Stimulated activated naive CD4-positive, alpha-beta T cell treated with Interleukin-2 at 50 U/mL for 16 hours (primary cell): ENCODE data around the gene CMC1.

Experiments
- DNase-seq: peaks from one replicate; lab custom pipeline; 2025; lab: John Stamatoyannopoulos, UW

The CMC1 gene

GRCh38 chr3:28300345-28300962 is 59.0 kb downstream of the CMC1 start:
- DNase-seq = no peak

- no peak for DNase-seq
Measured at GRCh38 chr3:28301688-28302087, 60.3 kb downstream of the CMC1 start.

GRCh38 chr3:28308196-28308595 is 66.8 kb downstream of the CMC1 start:
- no peak for DNase-seq

- no peak for DNase-seq
Measured at GRCh38 chr3:28315711-28316110, 74.3 kb downstream of the CMC1 start.

GRCh38 chr3:28316226-28316625 is 74.8 kb downstream of the CMC1 start:
- DNase-seq = no peak

DNA sequence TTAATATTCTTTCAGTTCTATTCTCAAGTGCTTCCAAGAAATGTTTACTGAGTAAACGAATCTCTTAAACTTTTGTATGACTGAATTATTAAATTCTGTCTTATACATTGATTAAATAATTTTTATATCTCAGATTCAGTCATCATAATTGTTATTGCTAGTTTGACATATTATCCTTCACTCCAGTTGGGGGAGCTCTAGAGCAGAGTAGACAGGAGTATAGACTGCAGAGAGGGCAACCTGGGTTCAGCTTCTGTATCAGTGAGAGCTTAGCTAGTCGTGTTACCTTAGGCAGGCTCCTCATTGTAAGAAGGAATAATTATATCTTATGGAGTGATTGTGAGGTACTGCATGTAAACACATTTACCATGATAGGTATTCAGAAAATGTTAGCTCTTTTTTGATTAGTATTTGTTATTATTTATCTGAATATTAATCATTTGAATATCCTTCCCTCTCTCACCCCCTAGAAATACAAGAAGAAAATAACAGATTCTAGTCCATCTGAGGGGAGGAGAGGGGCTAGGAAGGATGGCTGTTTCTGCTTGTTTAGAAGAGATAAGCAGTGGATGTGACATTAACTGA is 76.1 kb downstream of the CMC1 start:
- DNase-seq = no peak

DNA sequence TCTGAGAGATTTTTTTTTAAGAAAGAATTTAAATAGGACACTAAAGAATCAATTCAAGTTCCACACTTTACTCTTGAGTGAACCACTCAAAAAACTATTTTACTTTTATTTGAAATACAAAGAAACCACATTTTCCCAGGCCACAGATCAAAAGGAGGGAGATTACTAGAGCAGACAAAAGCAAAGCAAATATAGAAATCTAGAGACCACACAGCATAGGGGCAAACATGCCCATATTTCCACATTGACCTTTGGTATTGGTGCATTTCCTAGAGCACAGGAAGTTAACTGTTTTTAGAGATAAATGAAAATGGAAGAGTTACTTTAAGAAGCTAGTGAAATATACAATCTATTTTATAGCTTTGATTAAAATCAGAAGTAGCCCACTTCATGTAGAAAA is 79.6 kb downstream of the CMC1 start:
- no peak for DNase-seq

GRCh38 chr3:28322464-28322863 is 81.0 kb downstream of the CMC1 start:
- DNase-seq = no peak

DNA sequence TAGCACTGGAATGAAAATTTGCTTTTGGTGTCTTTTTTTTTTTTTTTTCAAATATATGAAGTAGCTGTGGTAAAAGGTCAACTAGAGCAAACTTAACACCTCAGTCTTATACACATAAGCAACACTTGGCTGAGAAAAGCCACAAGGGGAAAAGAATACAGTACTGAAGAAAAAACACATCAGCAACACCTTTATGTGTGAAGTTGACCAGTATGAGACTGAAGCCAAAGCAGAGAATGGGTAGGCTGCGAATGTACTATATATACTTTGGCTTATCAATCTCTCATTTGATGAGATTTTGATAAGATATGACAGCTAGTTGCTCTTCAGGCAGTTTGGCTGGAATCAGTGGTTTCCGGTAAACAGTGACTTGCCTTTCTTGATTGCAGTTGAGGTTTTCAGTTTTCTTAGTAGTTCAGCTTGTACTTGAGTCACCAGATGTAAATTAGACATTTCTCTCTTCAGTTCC is 85.1 kb downstream of the CMC1 start:
- peak; percentile 32 for DNase-seq

GRCh38 chr3:28328188-28329151 is 87.1 kb downstream of the CMC1 start:
- no peak for DNase-seq

DNA sequence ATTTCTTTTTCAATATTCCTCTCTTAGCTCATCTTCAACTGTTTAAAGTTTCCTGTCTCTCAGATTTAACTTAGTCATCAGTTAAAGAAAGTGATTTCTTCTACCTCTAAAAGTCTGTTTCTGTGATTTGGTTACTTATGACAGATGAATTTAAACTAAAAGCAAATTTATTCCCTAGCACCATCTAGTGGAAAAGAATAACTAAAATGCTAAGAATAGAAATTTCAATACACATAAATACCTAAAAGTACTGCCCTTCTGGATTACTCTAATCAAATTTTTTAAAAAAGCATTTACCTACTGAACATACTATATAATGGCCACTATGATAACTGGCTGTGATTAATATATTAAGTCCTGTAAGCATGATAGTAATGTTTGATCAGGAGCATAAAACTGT is 93.1 kb downstream of the CMC1 start:
- DNase-seq = no peak

DNA sequence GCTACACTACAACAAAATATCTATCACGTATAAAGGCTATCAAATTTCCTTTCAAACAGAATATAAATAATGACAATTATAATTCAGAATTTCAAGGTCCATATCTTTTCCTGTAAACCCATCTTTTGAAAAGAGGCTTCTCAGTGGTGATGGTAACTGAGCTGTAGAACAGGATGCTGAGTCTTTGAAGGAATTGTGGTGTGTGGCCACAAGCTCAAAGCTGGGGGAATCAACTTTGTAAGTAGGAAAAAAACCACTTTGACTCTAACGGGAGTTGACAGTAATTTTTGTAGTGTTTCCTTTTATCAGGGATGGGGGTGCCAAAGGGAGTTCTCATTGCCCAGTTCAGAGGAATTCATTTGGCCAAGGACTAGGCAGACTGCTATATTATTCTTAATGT is 93.8 kb downstream of the CMC1 start:
- DNase-seq = no peak

DNA sequence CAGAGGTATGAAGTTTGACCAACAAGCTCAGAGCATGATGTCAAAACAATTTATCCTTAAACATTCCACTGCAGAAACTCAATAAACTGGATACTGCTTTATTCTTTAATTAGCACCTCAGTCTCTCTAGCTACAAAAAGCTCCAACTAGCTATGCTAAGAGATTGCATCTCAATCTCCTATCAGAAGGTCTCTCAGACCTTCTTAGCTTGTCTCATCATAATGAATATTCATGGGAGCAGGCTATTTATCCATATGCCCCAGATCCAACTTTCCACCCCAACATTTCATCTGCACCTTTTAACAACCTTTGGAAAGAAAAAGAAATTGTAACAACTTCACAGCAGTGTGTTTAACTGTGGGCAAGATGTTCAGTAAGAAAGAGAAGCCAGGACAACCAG is 95.8 kb downstream of the CMC1 start:
- no peak for DNase-seq

- no peak for DNase-seq
Measured at GRCh38 chr3:28343144-28343543, 101.7 kb downstream of the CMC1 start.

DNA sequence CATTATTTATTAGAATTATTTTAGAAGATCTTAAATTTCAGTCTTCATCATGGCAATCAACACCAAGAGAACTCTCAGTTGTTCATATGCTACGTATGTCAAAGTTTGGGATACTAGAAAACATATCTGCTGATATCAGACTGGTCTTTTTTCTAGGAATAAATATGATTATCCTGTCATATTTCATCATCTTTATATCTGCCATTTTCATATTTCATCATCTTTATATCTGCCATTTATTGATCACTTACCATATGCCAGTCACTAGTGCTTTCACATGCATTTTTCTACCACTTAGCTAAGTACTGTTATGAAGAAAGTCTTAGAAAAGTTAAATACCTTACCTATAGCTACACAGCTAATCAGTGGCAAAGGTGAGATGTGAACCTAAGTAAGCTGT is 104.3 kb downstream of the CMC1 start:
- no peak for DNase-seq

GRCh38 chr3:28347374-28348264 is 106.2 kb downstream of the CMC1 start:
- DNase-seq = no peak

- no peak for DNase-seq
Measured at GRCh38 chr3:28348265-28348628, 106.8 kb downstream of the CMC1 start.

GRCh38 chr3:28348629-28349468 is 107.4 kb downstream of the CMC1 start, which contains the start of the genes AZI2 and ZCWPW2:
Gene AZI2 (minus strand): TSS chr3:28348824. CDS start chr3:28340617, 8,207 bp downstream.
Gene ZCWPW2 (plus strand): TSS chr3:28348721. CDS start chr3:28413069, 64,348 bp downstream.
- DNase-seq = peak; percentile 90

- no peak for DNase-seq
Measured at GRCh38 chr3:28349469-28350000, 108.1 kb downstream of the CMC1 start.
